Ishikawa (cell line): Measurements from ENCODE around the gene PDZRN3.

Experiments
- CEBPB ChIP-seq: IDR thresholded peaks from 2 replicates; pipeline ENCODE4 v1.6.1; 2012
- EP300 ChIP-seq: IDR thresholded peaks from 2 replicates; pipeline ENCODE4 v1.6.1; 2012; ENCODE audit warnings: borderline replicate concordance
- FOXM1 ChIP-seq: IDR thresholded peaks from 2 replicates; pipeline ENCODE4 v1.6.1; 2012; ENCODE audit warnings: low read depth, borderline replicate concordance
- TCF12 ChIP-seq: IDR thresholded peaks from 2 replicates; pipeline ENCODE4 v1.6.1; 2012; ENCODE audit warnings: low read depth
- TF ChIP-seq, protein P1 (sequence below): IDR thresholded peaks from 2 replicates; pipeline ENCODE4 v1.6.1; 2012; ENCODE audit warnings: low read depth, mild to moderate bottlenecking

DNA sequence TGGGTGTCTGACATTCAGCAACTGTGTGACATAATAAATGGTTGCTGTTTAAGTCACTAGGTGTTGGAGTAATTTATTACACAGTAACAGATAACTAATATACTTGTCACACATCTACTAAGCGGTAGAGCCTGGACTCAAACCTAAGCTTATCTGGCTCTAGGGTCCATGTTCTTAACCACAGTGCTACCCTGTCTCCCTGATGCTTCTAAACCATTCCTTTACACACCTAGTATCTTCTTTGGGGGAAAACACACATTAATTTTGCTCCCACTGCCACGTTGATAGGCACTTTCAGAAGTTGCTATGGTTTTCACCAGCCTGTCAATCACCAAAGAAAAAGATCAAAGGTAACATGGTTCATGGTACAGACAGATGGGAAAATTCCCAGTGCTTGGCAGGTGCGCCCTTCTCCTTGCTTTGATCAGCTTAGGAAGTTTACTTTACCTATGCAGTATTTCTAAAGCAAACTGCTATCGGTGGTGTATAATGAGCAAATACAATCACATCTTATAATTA lies 150.8 kb downstream of the PDZRN3 start:
- TF ChIP-seq EP300 (no peak), FOXM1 (no peak), CEBPB (no peak), TCF12 (no peak)
- TF ChIP-seq, protein P1, sequence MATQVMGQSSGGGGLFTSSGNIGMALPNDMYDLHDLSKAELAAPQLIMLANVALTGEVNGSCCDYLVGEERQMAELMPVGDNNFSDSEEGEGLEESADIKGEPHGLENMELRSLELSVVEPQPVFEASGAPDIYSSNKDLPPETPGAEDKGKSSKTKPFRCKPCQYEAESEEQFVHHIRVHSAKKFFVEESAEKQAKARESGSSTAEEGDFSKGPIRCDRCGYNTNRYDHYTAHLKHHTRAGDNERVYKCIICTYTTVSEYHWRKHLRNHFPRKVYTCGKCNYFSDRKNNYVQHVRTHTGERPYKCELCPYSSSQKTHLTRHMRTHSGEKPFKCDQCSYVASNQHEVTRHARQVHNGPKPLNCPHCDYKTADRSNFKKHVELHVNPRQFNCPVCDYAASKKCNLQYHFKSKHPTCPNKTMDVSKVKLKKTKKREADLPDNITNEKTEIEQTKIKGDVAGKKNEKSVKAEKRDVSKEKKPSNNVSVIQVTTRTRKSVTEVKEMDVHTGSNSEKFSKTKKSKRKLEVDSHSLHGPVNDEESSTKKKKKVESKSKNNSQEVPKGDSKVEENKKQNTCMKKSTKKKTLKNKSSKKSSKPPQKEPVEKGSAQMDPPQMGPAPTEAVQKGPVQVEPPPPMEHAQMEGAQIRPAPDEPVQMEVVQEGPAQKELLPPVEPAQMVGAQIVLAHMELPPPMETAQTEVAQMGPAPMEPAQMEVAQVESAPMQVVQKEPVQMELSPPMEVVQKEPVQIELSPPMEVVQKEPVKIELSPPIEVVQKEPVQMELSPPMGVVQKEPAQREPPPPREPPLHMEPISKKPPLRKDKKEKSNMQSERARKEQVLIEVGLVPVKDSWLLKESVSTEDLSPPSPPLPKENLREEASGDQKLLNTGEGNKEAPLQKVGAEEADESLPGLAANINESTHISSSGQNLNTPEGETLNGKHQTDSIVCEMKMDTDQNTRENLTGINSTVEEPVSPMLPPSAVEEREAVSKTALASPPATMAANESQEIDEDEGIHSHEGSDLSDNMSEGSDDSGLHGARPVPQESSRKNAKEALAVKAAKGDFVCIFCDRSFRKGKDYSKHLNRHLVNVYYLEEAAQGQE = no peak
